Measurements from ENCODE around the gene TERT. TPM values are rescaled to one million over a fixed set of nuclear protein-coding genes. Genes with fewer than 3 reads are reported as not detected.

Gene TERT
- total and polyA plus RNA-seq, 2 of the 4 experiments (the other 2 are of a cell fraction) = not detected

- Histone ChIP-seq H3K9me3 (ENCODE audit: control insufficient read depth, insufficient read depth, low read length) (peaks cover 4% of the 10 kb centered on the region; the same call in 1 of the 2 replicates), H4K20me1 (ENCODE audit: insufficient read depth, low read length) (no peaks in the 10 kb centered on the region), H2AK5ac (ENCODE audit: low read depth, low read length) (no peak overlapping the region), H4K91ac (ENCODE audit: insufficient read depth, low read depth, low read length) (no peak overlapping the region), H2AFZ (replicated peaks; ENCODE audit: low read length, poor library complexity) (no peak overlapping the region), H3K14ac (replicated peaks; ENCODE audit: low read depth, low read length) (no peak overlapping the region), H3K27me3 (ENCODE audit: control insufficient read depth, insufficient read depth, low read length) (peaks cover 2% of the 10 kb centered on the region; the same call in 1 of the 2 replicates), H3K27ac (ENCODE audit: insufficient read depth, low read length) (no peak overlapping the region), H3K4me1 (ENCODE audit: control insufficient read depth, insufficient read depth, low read length) (no peaks in the 10 kb centered on the region; the same call in 1 of the 2 replicates), H2BK15ac (ENCODE audit: low read depth, low read length) (no peak overlapping the region), H3K79me1 (ENCODE audit: low read depth in 1 of 2, low read length in 2 of 2) (no peaks in the 10 kb centered on the region), H3K23ac (ENCODE audit: low read depth, low read length) (no peak overlapping the region), H2BK120ac (ENCODE audit: low read depth, low read length) (no peak overlapping the region), H3K4me2 (ENCODE audit: low read depth, low read length) (no peak overlapping the region), H3K9ac (ENCODE audit: low read depth, low read length) (no peak overlapping the region), H2BK20ac (ENCODE audit: low read depth, low read length) (no peak overlapping the region), H4K5ac (ENCODE audit: low read depth, low read length) (no peak overlapping the region), H3K56ac (ENCODE audit: extremely low read depth, insufficient read depth, low read length) (no peak overlapping the region), H3K4ac (ENCODE audit: low read depth, low read length) (no peak overlapping the region), H3K36me3 (ENCODE audit: control insufficient read depth, insufficient read depth, low read length) (peaks cover 20% of the 10 kb centered on the region), H3K4me3 (ENCODE audit: insufficient read depth, low read depth, low read length) (no peak overlapping the region), H3K9me1 (ENCODE audit: insufficient read depth, low read length) (peaks cover 4% of the 10 kb centered on the region; the same call in 1 of the 2 replicates), H2BK5ac (ENCODE audit: low read depth, low read length, poor library complexity, severe bottlenecking) (no peak overlapping the region), H2AK9ac (replicated peaks; ENCODE audit: low read depth, low read length, poor library complexity) (no peak overlapping the region), H4K8ac (ENCODE audit: low read depth in 2 of 2, low read length in 2 of 2) (no peak overlapping the region), H3K18ac (ENCODE audit: low read depth, low read length) (no peak overlapping the region)
- in situ Hi-C loops (cut with MboI; ENCODE audit: low sequenced_read_pairs) (no loop called here), intact Hi-C loops (cut with micrococcal nuclease) (no loop called here), dilution Hi-C loops (cut with HindIII; ENCODE audit: low sequenced_read_pairs, unreplicated experiment) (no loop called here)
- ATAC-seq (ENCODE audit: low read depth) (no peak; the same call in 1 of the 2 replicates), DNase-seq (no peak)
- POLR2A ChIA-PET (ENCODE audit: unreplicated experiment) = no interaction called here
- CTCF ChIA-PET = no interaction called here
- BruUV-seq (replicated peaks) = no TSS peak
- TF ChIP-seq SMC3 (IDR thresholded peaks at IDR 0.05; ENCODE audit: low read depth, low read length) (no peak), POLR2A (IDR thresholded peaks at IDR 0.05; ENCODE audit: low read depth, low read length) (no peak), CEBPB (IDR thresholded peaks at IDR 0.05; ENCODE audit: low read depth, low read length) (no peak), MXI1 (IDR thresholded peaks at IDR 0.05; ENCODE audit: borderline replicate concordance, low read depth, low read length) (no peak), CTCF (conservative IDR thresholded peaks at IDR 0.05; ENCODE audit: low read depth, low read length) (no peak), CHD1 (IDR thresholded peaks at IDR 0.05; ENCODE audit: low read depth, low read length) (no peak), RAD21 (IDR thresholded peaks at IDR 0.05; ENCODE audit: low read length) (no peak), MAZ (IDR thresholded peaks at IDR 0.05; ENCODE audit: borderline replicate concordance, low read depth, low read length) (no peak), BHLHE40 (IDR thresholded peaks at IDR 0.05; ENCODE audit: low read depth, low read length) (no peak)
- WGBS, 2 experiments (ENCODE audit: extremely low coverage in 2 of 2, insufficient read length in 1 of 2) = 81% methylated on average over 3 of the region's 13 CpGs; no CpG with 5 or more reads in 1 of the 2 experiments
Observed at GRCh38 chr5:1315018-1315708, 20.3 kb upstream of the TERT start.
